Measurements from ENCODE around the gene AQP2. TPM values are rescaled to one million over a fixed set of nuclear protein-coding genes. Genes with fewer than 3 reads are reported as not detected.
A peak's percentile ranks its signal among the peaks of the same experiment; 100 is the strongest.

AQP2 gene
- total RNA-seq, 4 donors from 2014 or later, result not detected

- DNase-seq, result no peak
- no peaks in the 10 kb centered on the region for H3K4me1 ChIP-seq
- H3K27me3 ChIP-seq, result peaks cover 0 to 3% (median 0%) of the 10 kb centered on the region in 3 donors
- H3K36me3 ChIP-seq, result no peaks in the 10 kb centered on the region
- H3K9me3 ChIP-seq, result no peaks in the 10 kb centered on the region
- H3K27ac ChIP-seq, result no peak overlapping the region
- no peak overlapping the region for H3K4me3 ChIP-seq
- TF ChIP-seq, protein P1, sequence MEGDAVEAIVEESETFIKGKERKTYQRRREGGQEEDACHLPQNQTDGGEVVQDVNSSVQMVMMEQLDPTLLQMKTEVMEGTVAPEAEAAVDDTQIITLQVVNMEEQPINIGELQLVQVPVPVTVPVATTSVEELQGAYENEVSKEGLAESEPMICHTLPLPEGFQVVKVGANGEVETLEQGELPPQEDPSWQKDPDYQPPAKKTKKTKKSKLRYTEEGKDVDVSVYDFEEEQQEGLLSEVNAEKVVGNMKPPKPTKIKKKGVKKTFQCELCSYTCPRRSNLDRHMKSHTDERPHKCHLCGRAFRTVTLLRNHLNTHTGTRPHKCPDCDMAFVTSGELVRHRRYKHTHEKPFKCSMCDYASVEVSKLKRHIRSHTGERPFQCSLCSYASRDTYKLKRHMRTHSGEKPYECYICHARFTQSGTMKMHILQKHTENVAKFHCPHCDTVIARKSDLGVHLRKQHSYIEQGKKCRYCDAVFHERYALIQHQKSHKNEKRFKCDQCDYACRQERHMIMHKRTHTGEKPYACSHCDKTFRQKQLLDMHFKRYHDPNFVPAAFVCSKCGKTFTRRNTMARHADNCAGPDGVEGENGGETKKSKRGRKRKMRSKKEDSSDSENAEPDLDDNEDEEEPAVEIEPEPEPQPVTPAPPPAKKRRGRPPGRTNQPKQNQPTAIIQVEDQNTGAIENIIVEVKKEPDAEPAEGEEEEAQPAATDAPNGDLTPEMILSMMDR (IDR thresholded peaks at IDR 0.05 in 4 of 5, conservative IDR thresholded peaks at IDR 0.05 in 1 of 5), result no peak
- TF ChIP-seq POLR2A (IDR thresholded peaks at IDR 0.05), result no peak
- intact Hi-C loops (cut with DNase I; ENCODE audit: low total_unique reads) (no loop called here), in situ Hi-C loops (cut with MboI; ENCODE audit: low sequenced_read_pairs in 4 of 4) (no loop called here)
- ATAC-seq, result no peak
Observed at GRCh38 chr12:49911213-49911605, 39.3 kb upstream of the AQP2 start.

DNA sequence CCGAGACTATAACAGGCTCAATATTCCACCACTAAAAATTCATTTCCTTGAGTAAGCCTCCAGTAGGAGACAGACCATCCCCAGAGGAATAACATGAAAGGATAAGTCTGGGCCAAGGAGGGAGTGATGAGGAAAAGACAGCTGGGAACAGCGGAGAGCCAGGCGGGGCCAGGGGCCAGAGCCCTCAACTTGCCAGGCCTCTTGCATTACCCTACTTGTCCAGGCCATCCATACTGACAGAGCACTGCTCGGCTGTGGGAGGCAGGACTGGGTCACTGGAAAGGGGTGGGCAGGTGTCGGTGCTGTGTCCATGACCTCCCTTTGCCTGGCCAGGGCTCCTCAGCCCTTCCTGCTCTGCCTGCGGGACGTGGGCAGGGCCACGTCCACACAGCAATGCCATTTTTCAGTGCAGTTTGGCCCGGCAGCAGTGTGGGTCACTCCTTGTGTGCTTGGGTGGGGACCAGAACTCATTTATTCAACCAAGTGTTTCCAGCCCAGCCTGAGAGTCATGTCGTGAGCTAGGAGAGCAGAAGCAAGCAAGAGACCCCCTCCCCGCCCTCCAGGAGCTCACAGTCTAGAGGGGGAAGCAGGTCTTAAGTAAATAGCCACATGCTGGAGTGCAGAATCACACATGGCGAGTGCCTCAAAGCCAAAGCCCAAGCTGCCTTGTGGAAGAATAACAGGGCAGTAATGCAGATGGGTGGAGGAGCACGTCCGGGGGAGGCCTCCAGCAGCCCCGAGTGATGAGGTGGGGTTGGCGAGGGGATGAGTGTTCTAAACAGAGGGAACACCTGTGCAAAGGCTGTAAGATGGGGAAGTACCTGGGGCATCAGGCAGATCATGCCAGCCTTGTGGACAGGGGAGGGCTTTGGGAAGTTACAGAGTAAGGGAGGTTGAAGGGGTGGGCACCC is 37.9 kb upstream of the AQP2 start:
- intact Hi-C loops (cut with DNase I; ENCODE audit: low total_unique reads) (no loop called here), in situ Hi-C loops (cut with MboI; ENCODE audit: low sequenced_read_pairs in 4 of 4) (no loop called here)
- Histone ChIP-seq H3K27ac (no peak overlapping the region), H3K4me3 (no peak overlapping the region), H3K27me3 (no peaks in the 10 kb centered on the region), H3K4me1 (no peaks in the 10 kb centered on the region), H3K36me3 (no peaks in the 10 kb centered on the region), H3K9me3 (no peaks in the 10 kb centered on the region)
- ATAC-seq (peak in 1 of 2 donors; percentile 30), DNase-seq (peak in 1 of 2 donors; percentile 41)
- TF ChIP-seq, protein P1 (IDR thresholded peaks at IDR 0.05 in 4 of 5, conservative IDR thresholded peaks at IDR 0.05 in 1 of 5), result no peak
- TF ChIP-seq POLR2A (IDR thresholded peaks at IDR 0.05), result no peak

DNA sequence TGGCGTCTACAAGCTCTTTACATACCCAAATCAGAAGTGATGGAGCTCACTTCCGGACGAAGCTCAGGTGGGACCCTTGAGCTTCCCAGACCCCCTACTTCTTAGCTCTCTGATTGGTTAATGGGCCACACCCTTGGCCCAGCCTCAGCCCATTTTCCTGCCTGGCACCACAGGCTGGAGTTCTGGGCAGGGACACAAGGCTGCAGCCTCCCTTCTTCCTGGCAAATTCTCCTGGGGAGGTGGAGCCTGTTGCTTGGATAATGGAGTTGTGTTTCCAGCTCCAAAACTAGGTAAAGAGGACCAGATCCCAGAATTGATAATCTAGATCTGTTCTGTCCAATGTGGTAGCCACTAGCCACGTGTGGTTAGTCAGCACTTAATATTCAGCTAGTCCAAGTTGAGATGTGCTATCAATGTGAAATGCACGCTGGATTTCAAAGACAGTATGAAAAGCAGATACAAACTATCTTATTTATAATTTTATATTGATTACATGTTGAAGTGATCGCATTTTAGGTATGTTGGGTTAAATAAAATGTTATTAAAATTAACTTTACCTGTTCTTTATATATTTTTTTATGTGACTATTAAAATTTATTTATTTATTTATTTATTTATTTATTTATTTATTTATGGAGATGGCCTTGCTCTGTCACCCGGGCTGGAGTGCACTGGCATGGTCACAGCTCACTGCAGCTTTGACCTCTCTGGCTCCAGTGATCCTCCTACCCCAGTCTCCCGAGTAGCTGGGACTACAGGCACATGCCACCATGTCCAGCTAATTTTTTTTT is 34.2 kb upstream of the AQP2 start:
- in situ Hi-C loops (cut with MboI; ENCODE audit: low sequenced_read_pairs in 4 of 4) (no loop called here), intact Hi-C loops (cut with DNase I; ENCODE audit: low total_unique reads) (no loop called here)
- H3K4me1 ChIP-seq, result no peaks in the 10 kb centered on the region
- ATAC-seq, result no peak
- no peak for DNase-seq
- no peak for TF ChIP-seq POLR2A (IDR thresholded peaks at IDR 0.05)
- TF ChIP-seq, protein P1 (IDR thresholded peaks at IDR 0.05 in 4 of 5, conservative IDR thresholded peaks at IDR 0.05 in 1 of 5), result no peak
- H3K9me3 ChIP-seq, result no peaks in the 10 kb centered on the region
- no peak overlapping the region for H3K4me3 ChIP-seq
- H3K27me3 ChIP-seq, result no peaks in the 10 kb centered on the region
- H3K36me3 ChIP-seq, result no peaks in the 10 kb centered on the region
- no peak overlapping the region for H3K27ac ChIP-seq

DNA sequence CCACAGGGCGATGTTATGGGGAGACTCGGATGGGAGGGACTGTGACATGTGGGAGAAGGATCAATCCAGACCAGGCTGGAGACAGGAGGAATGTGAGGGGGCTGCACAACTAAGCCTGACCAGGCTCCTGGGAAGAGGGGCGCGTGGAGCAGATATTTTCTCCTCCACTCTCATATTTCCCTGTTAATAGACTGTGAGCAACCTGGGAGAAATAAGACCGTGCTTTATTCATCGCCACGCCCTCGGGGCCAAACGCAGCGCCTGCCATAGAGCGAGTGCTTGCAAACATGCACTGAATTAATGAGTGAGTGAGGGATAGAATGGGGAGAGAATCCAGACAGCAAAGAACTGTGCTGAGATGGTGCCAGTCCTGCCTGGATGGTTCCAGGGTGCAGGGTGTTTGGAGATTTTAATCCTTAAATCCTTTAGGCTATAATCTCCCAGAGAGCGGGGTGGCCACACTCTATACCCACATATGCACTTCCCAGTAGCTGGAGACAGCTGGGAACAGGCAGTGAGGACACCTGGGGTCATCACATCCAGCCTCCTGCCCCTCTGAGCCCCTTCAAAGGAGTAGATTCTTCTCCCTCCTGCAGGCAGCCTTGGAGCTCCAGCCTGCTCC is 33.3 kb upstream of the AQP2 start:
- TF ChIP-seq, protein P1 (IDR thresholded peaks at IDR 0.05 in 4 of 5, conservative IDR thresholded peaks at IDR 0.05 in 1 of 5), result no peak
- no peak for TF ChIP-seq POLR2A (IDR thresholded peaks at IDR 0.05)
- no peak overlapping the region for H3K27ac ChIP-seq
- in situ Hi-C loops (cut with MboI; ENCODE audit: low sequenced_read_pairs in 4 of 4), result no loop called here
- H3K9me3 ChIP-seq, result no peaks in the 10 kb centered on the region
- no peak overlapping the region for H3K4me3 ChIP-seq
- no peaks in the 10 kb centered on the region for H3K36me3 ChIP-seq
- H3K4me1 ChIP-seq, result no peaks in the 10 kb centered on the region
- intact Hi-C loops (cut with DNase I; ENCODE audit: low total_unique reads), result no loop called here
- no peaks in the 10 kb centered on the region for H3K27me3 ChIP-seq
- DNase-seq, result no peak
- ATAC-seq, result no peak
